ENCODE results near the gene LRRC74A. TPM values are rescaled to one million over a fixed set of nuclear protein-coding genes. Genes with fewer than 3 reads are reported as not detected.
"Not testable (repeated sequence)": the region's sequence is repeated elsewhere in the genome, so short reads cannot be mapped to it uniquely, and the experiment has no call there.

Gene LRRC74A
- total RNA-seq, 2 donors from 2014 or later = not detected

DNA sequence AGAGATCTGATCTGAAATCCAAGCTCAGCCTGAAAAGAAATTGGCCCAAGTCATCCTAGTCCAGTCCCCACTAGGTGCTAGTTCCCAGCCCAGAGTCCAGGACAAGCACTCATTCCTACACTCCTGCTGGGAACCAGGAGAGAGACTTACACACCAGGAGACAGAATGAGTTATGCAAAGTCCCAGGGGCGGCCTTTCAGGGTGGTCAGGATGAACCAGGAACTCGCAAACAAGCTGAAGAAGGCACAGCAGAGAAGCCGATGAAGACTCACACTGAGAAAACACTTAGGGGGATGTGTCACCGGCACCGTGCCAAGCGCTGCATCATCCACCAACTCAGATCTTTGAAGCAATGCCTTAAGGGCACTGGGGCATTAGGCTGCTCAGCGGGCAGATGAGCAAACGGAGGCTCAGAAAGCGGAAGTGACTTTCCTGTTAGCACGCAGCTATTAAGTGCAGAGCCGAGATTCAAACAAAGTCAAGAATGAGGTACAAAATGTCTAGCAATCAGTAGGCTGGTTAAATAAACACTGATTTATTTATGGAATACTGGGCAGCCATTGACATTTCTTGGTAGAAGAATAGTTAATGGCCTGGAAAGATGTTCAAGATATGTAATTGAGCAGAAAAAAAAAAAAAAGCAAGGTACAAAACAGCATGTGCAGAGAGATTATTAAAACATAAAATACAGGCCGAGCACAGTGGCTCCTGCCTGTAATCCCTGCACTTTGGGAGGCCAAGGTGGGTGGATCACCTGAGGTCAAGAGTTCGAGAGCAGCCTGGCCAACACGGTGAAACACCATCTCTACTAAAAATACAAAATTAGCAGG, 78.7 kb downstream of the LRRC74A start:
- Mint-ChIP-seq H3K27me3 (no peaks in the 10 kb centered on the region), H3K9me3 (no peaks in the 10 kb centered on the region), H3K4me3 (peak overlapping the region; percentile 68), H3K27ac (peak overlapping the region; percentile 85), H3K4me1 (peaks cover 21% of the 10 kb centered on the region), H3K36me3 (ENCODE audit: low read depth) (no peaks in the 10 kb centered on the region)
- ATAC-seq (replicated peaks) = peak; percentile 98

- Mint-ChIP-seq H3K9me3 (no peaks in the 10 kb centered on the region), H3K4me1 (peaks cover 18% of the 10 kb centered on the region), H3K36me3 (ENCODE audit: low read depth) (no peaks in the 10 kb centered on the region), H3K27ac (peak overlapping the region; percentile 82), H3K4me3 (peak overlapping the region; percentile 55), H3K27me3 (no peaks in the 10 kb centered on the region)
- ATAC-seq (replicated peaks) = peak; percentile 56
Measured at GRCh38 chr14:76908834-76909233, 82.6 kb downstream of the LRRC74A start.

- no peaks in the 10 kb centered on the region for H3K9me3 Mint-ChIP-seq
- no peaks in the 10 kb centered on the region for H3K36me3 Mint-ChIP-seq (ENCODE audit: low read depth)
- no peaks in the 10 kb centered on the region for H3K27me3 Mint-ChIP-seq
- H3K4me1 Mint-ChIP-seq = peaks cover 16% of the 10 kb centered on the region
- ATAC-seq (replicated peaks) = no peak
- H3K27ac Mint-ChIP-seq = peak overlapping the region; percentile 82
- peak overlapping the region; percentile 55 for H3K4me3 Mint-ChIP-seq
Measured at GRCh38 chr14:76909266-76909665, 83.1 kb downstream of the LRRC74A start.

DNA sequence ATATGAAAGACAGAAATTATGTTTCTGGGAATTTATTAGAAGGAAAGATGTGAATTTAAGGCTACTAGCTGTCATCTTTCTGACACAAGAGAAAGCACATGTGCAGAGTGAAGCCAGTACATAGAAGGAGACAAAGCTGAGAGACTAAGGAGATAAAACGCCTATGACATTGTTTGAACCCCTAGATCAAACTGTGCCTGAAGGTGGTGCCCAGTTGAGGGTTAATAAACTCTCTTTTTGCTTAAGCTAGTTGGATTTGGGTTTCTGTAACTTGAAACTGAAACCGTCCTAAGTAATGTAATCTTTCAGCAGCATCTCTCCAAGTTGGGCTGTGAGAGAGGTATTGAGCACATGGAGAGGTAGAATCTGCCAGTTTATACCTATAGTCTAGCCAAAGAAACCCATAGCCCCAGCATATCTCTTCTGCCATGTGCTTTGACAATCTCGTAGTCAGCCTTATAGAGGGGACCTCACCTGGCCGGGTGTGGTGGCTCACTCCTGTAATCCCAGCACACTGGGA, 84.2 kb downstream of the LRRC74A start:
- Mint-ChIP-seq H3K9me3 (no peaks in the 10 kb centered on the region), H3K36me3 (ENCODE audit: low read depth) (no peaks in the 10 kb centered on the region), H3K27ac (no peak overlapping the region), H3K4me3 (no peak overlapping the region), H3K27me3 (no peaks in the 10 kb centered on the region), H3K4me1 (peaks cover 7% of the 10 kb centered on the region)
- no peak for ATAC-seq (replicated peaks)

DNA sequence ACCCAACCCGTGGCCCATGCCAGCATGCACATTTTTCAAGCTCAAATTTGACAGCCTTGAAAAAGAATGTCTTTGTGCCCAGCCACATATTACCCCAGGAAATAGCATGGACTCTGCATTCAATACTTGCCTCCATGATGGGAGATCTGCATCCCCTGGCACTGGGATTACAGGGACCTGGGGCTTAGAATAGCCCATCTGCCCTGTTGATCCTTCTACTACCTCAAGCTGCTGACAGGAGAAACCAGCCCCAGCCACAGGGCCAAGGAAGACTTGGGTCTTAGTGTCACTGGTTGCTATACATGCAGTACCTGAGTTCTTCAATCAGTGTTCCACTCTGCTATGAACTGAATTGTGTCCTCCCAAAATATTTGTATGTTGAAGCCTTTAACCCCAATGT, 85.3 kb downstream of the LRRC74A start:
- no peak overlapping the region for H3K27ac Mint-ChIP-seq
- peaks cover 7% of the 10 kb centered on the region for H3K4me1 Mint-ChIP-seq
- ATAC-seq (replicated peaks) = no peak
- H3K27me3 Mint-ChIP-seq = no peaks in the 10 kb centered on the region
- no peaks in the 10 kb centered on the region for H3K36me3 Mint-ChIP-seq (ENCODE audit: low read depth)
- no peak overlapping the region for H3K4me3 Mint-ChIP-seq
- no peaks in the 10 kb centered on the region for H3K9me3 Mint-ChIP-seq

DNA sequence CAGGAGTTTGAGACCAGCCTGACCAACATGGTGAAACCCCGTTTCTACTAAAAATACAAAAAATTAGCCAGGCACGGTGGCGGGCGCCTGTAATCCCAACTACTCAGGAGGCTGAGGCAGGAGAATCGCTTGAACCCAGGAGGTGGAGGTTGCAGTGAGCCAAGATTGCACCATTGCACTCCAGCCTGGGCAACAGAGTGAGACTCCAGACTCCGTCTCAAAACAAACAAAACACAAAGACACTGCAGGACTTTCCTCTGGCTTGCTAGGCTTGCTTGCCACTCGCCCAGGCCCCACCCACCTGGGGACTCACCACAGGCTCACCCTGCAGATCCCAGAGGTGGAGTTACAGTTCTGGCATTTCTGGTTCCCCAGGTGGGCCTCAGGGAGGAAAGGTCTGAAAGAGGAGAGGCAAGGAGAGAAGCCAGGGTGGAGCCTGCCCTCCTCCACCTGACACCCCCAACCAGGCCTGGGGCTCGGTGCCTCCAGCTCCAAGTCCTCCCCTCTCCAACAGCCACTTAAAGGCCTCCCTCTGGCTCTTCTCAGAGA, 88.4 kb downstream of the LRRC74A start:
- not testable (repeated sequence) for ATAC-seq (replicated peaks); H3K9me3 Mint-ChIP-seq; H3K4me3 Mint-ChIP-seq; H3K27ac Mint-ChIP-seq; H3K36me3 Mint-ChIP-seq (ENCODE audit: low read depth); H3K4me1 Mint-ChIP-seq; H3K27me3 Mint-ChIP-seq

DNA sequence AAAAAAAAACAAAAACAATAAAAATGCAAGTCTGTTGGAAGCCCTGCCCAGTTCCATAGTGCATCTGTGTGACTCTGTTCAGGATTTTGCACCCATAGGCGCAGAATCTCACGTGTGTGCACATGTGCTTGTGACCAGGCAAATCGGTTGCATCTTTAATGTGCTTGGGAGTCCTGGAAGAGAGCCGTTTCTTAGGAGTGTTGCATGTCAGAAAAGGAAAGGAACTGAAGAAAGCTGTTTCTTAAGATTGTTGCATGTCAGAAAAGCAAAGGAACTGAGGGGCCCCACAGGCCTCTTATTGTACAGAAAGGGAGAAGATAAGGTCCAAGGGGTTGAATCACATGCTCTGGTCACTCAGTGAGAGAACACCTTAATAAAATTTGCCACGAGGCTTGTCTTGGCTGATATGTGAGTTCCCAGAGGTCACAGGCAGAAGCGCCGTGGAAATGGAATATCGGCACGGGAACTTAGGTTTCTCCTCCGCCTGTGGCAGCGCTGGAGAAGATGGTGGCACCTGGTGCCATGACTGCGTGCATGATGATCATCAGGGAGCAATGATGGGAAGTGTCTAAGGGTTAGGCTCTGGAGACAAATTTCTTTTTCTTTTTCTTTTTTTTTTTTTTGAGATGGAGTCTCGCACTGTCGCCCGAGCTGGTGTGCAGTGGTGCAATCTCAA, 90.0 kb downstream of the LRRC74A start:
- Mint-ChIP-seq H3K36me3 (ENCODE audit: low read depth) (no peaks in the 10 kb centered on the region), H3K4me3 (no peak overlapping the region), H3K4me1 (no peaks in the 10 kb centered on the region), H3K27ac (no peak overlapping the region), H3K9me3 (no peaks in the 10 kb centered on the region), H3K27me3 (no peaks in the 10 kb centered on the region)
- ATAC-seq (replicated peaks) = no peak

DNA sequence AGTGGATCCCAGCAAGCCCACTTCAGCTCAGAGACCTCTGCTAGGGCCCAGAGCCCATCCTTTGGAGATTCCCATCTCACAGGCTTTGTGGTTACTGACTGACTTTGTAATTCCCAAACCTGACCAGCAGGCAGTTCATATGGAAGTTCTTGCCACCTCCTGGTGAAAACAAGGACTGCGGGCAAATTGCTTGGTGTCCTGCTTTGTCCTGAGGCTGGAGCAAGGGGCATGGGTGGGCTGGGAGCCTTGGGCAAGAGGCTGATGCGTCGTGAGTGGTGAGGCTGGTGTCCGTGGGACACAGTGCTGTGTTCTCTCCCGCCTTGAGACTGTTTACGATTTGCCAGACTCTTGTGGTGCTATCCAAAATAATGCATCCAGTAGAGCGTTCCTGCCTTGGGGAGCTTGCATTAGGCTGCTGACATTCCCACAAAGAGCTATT, 91.0 kb downstream of the LRRC74A start:
- no peaks in the 10 kb centered on the region for H3K9me3 Mint-ChIP-seq
- no peaks in the 10 kb centered on the region for H3K4me1 Mint-ChIP-seq
- no peak overlapping the region for H3K27ac Mint-ChIP-seq
- H3K36me3 Mint-ChIP-seq (ENCODE audit: low read depth) = no peaks in the 10 kb centered on the region
- no peaks in the 10 kb centered on the region for H3K27me3 Mint-ChIP-seq
- no peak overlapping the region for H3K4me3 Mint-ChIP-seq
- no peak for ATAC-seq (replicated peaks)

DNA sequence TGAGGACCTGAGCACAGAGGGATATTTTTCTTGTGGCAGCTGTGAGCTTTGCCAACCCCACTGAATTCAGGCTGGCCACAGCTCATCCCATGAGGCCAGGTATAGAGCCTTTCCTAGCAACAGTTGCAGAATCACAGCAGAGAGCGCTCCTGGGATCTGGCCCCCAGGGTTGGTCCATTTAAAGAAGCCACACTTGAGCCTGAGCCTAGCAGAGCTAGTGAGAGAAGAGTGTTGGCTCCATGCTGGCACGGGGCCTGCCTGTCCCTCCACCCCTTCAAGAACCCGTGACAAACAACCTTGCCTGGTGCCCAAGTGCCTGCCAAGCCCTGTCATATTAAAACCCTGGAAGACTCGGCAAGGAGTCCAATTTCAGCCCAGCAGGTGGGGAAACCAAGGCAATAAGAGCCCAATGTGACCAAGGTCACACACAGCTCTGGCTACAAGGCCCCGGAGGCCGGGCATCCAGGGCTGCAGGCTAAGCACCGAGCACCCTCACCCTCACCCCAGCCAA, 91.6 kb downstream of the LRRC74A start:
- H3K4me1 Mint-ChIP-seq = no peaks in the 10 kb centered on the region
- ATAC-seq (replicated peaks) = no peak
- H3K27me3 Mint-ChIP-seq = no peaks in the 10 kb centered on the region
- H3K36me3 Mint-ChIP-seq (ENCODE audit: low read depth) = no peaks in the 10 kb centered on the region
- H3K9me3 Mint-ChIP-seq = no peaks in the 10 kb centered on the region
- H3K27ac Mint-ChIP-seq = peak overlapping the region; percentile 41
- H3K4me3 Mint-ChIP-seq = no peak overlapping the region

GRCh38 chr14:76918256-76918781, 92.1 kb downstream of the LRRC74A start:
- no peaks in the 10 kb centered on the region for H3K27me3 Mint-ChIP-seq
- no peak for ATAC-seq (replicated peaks)
- no peaks in the 10 kb centered on the region for H3K4me1 Mint-ChIP-seq
- H3K27ac Mint-ChIP-seq = peak overlapping the region; percentile 41
- H3K9me3 Mint-ChIP-seq = no peaks in the 10 kb centered on the region
- no peak overlapping the region for H3K4me3 Mint-ChIP-seq
- H3K36me3 Mint-ChIP-seq (ENCODE audit: low read depth) = no peaks in the 10 kb centered on the region

GRCh38 chr14:76918782-76919394, 92.7 kb downstream of the LRRC74A start:
- Mint-ChIP-seq H3K9me3 (no peaks in the 10 kb centered on the region), H3K4me3 (peak overlapping the region; percentile 53), H3K27me3 (no peaks in the 10 kb centered on the region), H3K36me3 (ENCODE audit: low read depth) (no peaks in the 10 kb centered on the region), H3K27ac (peak overlapping the region; percentile 76), H3K4me1 (no peaks in the 10 kb centered on the region)
- no peak for ATAC-seq (replicated peaks)

Data from activated T-helper 17 cell treated with anti-CD3 and anti-CD28 coated beads, Interleukin-2, amount 50 U/mL, for 72 hours (primary cell).